Lung (tissue), 12 donors: Measurements from ENCODE around the gene CHST11. TPM values are rescaled to one million over a fixed set of nuclear protein-coding genes. Genes with fewer than 3 reads are reported as not detected.

Experiments
- ATAC-seq: fragments of 200-7000 bp; cut with Tn5 transposase; one replicate; pipeline ENCODE4 v1.9.1; 2020; ENCODE audit warnings: moderate number of reproducible peaks; ENCODE audit not compliant: insufficient read depth, low FRiP score
- DNase-seq, 3 donors: peaks; one replicate each; pipeline ENCODE4 v3.0.0-alpha.2; 2013 to 2017
- H3K27ac ChIP-seq, 2 donors: one replicate each; pipeline ENCODE4 v1.5.1; 2013; ENCODE audit warnings: mild to moderate bottlenecking in 2 of 2, moderate library complexity in 2 of 2, control low read depth in 1 of 2, inconsistent platforms in 1 of 2, low read depth in 1 of 2, low read length in 1 of 2
- H3K27me3 ChIP-seq, 3 donors: one replicate each; pipeline ENCODE4 v1.5.1; 2013; ENCODE audit warnings: low read length in 2 of 3; ENCODE audit not compliant: control insufficient read depth in 3 of 3, insufficient read depth in 3 of 3
- H3K36me3 ChIP-seq, 4 donors: one replicate each; pipeline ENCODE4 v1.5.1; 2013; ENCODE audit warnings: low read length in 4 of 4, mild to moderate bottlenecking in 1 of 4, moderate library complexity in 1 of 4; ENCODE audit not compliant: control insufficient read depth in 4 of 4, insufficient read depth in 4 of 4
- H3K4me1 ChIP-seq, 5 donors: one replicate each; pipeline ENCODE4 v1.5.1; 2013; ENCODE audit warnings: low read length in 5 of 5, mild to moderate bottlenecking in 2 of 5, moderate library complexity in 1 of 5; ENCODE audit not compliant: control insufficient read depth in 5 of 5, insufficient read depth in 5 of 5
- H3K4me3 ChIP-seq: one replicate; pipeline ENCODE4 v1.5.1; 2013; ENCODE audit warnings: mild to moderate bottlenecking, control low read depth, moderate library complexity
- H3K9ac ChIP-seq, 2 donors: one replicate each; pipeline ENCODE4 v1.5.1; 2013; ENCODE audit warnings: low read length in 2 of 2, control low read depth in 1 of 2; ENCODE audit not compliant: insufficient read depth in 1 of 2
- H3K9me3 ChIP-seq, 4 donors: one replicate each; pipeline ENCODE4 v1.5.1; 2013; ENCODE audit warnings: low read length in 3 of 4, mild to moderate bottlenecking in 1 of 4, moderate library complexity in 1 of 4; ENCODE audit not compliant: control insufficient read depth in 4 of 4, insufficient read depth in 3 of 4
- WGBS, 2 donors: extraction: QIAGEN DNeasy Blood & Tissue Kit; methylation state at CpG; one replicate each; pipeline ENCODE4 v1.1.7; 2013; 5-methylcytosine and 5-hydroxymethylcytosine counted together
- polyA plus RNA-seq, 2 donors: library from polyadenylated mRNA; stranded (reverse); fragments of 200-250 nt; gene quantifications; one replicate each; pipeline ENCODE4 v1.2.1, GENCODE V29; 2013
- total RNA-seq, 2 donors: library from RNA; depleted of rRNA in 1 of 2; stranded (reverse); fragments of >200 nt in 1 of 2; gene quantifications; one replicate each; pipeline ENCODE4 v1.2.1, GENCODE V29; 2014 to 2021
- TF ChIP-seq, protein P1 (sequence below): IDR thresholded peaks from 2 replicates; pipeline ENCODE4 v1.5.1; 2012; ENCODE audit warnings: mild to moderate bottlenecking; ENCODE audit errors: control extremely low read depth, extremely low read depth
- donor health status: control.
- donor health status: control.
- donor health status: Bipolar disorder and iron deficiency.
- donor health status: healthy.
- donor health status: DM: yes; HTN: yes; CAD: no.

The CHST11 gene
- total and polyA plus RNA-seq, 4 donors: 9.0 to 63.2 (median 27.7) TPM

- H3K9me3 ChIP-seq: no peaks in the 10 kb centered on the region
- no peaks in the 10 kb centered on the region for H3K36me3 ChIP-seq
- H3K27me3 ChIP-seq: no peaks in the 10 kb centered on the region
- ATAC-seq (no peak), DNase-seq (peak; percentile 21 to 47 (median 42))
- H3K27ac ChIP-seq: no peak overlapping the region
- no peak overlapping the region for H3K4me3 ChIP-seq
- H3K4me1 ChIP-seq: peaks cover 0 to 6% (median 0%) of the 10 kb centered on the region in 5 donors
- no peak overlapping the region for H3K9ac ChIP-seq
- TF ChIP-seq, protein P1, sequence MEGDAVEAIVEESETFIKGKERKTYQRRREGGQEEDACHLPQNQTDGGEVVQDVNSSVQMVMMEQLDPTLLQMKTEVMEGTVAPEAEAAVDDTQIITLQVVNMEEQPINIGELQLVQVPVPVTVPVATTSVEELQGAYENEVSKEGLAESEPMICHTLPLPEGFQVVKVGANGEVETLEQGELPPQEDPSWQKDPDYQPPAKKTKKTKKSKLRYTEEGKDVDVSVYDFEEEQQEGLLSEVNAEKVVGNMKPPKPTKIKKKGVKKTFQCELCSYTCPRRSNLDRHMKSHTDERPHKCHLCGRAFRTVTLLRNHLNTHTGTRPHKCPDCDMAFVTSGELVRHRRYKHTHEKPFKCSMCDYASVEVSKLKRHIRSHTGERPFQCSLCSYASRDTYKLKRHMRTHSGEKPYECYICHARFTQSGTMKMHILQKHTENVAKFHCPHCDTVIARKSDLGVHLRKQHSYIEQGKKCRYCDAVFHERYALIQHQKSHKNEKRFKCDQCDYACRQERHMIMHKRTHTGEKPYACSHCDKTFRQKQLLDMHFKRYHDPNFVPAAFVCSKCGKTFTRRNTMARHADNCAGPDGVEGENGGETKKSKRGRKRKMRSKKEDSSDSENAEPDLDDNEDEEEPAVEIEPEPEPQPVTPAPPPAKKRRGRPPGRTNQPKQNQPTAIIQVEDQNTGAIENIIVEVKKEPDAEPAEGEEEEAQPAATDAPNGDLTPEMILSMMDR: no peak
- WGBS, 2 donors: 82 to 92% methylated on average over 3 of the region's 3 CpGs
Observed at GRCh38 chr12:104529130-104529874, 72.6 kb downstream of the CHST11 start.

GRCh38 chr12:104532636-104533035, 75.9 kb downstream of the CHST11 start:
- ATAC-seq (no peak), DNase-seq (no peak)
- H3K27ac ChIP-seq: no peak overlapping the region
- no peak overlapping the region for H3K4me3 ChIP-seq
- H3K9me3 ChIP-seq: no peaks in the 10 kb centered on the region
- H3K4me1 ChIP-seq: peaks cover 0 to 2% (median 0%) of the 10 kb centered on the region in 5 donors
- no peak overlapping the region for H3K9ac ChIP-seq
- no peaks in the 10 kb centered on the region for H3K36me3 ChIP-seq
- no peaks in the 10 kb centered on the region for H3K27me3 ChIP-seq
- WGBS, 2 donors: 94 to 98% methylated on average over 2 of the region's 2 CpGs
- TF ChIP-seq, protein P1: no peak

DNA sequence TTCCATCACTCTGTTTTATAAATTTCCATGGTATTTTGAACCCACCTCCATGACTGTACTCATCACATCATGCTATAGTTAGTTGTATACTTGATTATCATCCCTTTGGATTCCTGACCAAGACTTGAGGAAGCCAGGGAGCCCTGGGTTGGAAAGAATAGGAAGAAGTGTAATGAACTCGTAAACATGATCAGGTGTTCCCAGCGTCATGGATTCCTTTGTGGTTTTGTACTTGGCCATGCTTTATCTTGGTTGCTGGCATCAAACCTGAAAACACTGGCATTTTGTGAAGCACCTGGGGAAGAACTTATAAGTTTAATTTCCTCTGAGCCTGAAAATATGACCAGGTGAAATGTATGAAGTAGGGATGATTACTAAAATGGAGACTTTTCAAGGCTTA, 76.4 kb downstream of the CHST11 start:
- TF ChIP-seq, protein P1: no peak
- Histone ChIP-seq H3K27me3 (no peaks in the 10 kb centered on the region), H3K36me3 (no peaks in the 10 kb centered on the region), H3K4me3 (no peak overlapping the region), H3K9me3 (no peaks in the 10 kb centered on the region), H3K27ac (no peak overlapping the region), H3K9ac (no peak overlapping the region), H3K4me1 (peaks cover 0 to 2% (median 0%) of the 10 kb centered on the region in 5 donors)
- WGBS, 2 donors: 54 to 70% methylated on average over 2 of the region's 2 CpGs
- DNase-seq (no peak), ATAC-seq (no peak)
